SU-DHL-6 (cell line): ENCODE measurements around the gene LRRC8A.

Experiments
- H2AFZ ChIP-seq: fragments of 200-600 bp; sonication (generic); 2 replicates; pipeline ENCODE4 v1.6.1; 2014; ENCODE audit warnings: low read depth, mild to moderate bottlenecking, moderate library complexity, mixed read lengths, antibody characterized with exemption, low read length; ENCODE audit not compliant: severe bottlenecking
- H3F3A ChIP-seq: fragments of 200-600 bp; shearing (Covaris generic); 2 replicates; pipeline ENCODE4 v1.6.0; 2016; ENCODE audit warnings: antibody characterized with exemption, mild to moderate bottlenecking; ENCODE audit not compliant: insufficient read depth
- H3K27ac ChIP-seq: fragments of 200-600 bp; sonication (generic); 2 replicates; pipeline ENCODE4 v1.5.1; 2016; ENCODE audit warnings: low read depth, mild to moderate bottlenecking, low read length, moderate library complexity, mixed read lengths
- H3K27me3 ChIP-seq: fragments of 200-600 bp; sonication (generic), shearing (Covaris generic); 2 replicates; pipeline ENCODE4 v1.6.0; 2014; ENCODE audit warnings: mild to moderate bottlenecking, low read length
- H3K36me3 ChIP-seq: fragments of 200-600 bp; sonication (generic); 2 replicates; pipeline ENCODE4 v1.6.1; 2014; ENCODE audit warnings: mild to moderate bottlenecking, low read length, mixed read lengths
- H3K4me2 ChIP-seq: fragments of 300-600, 200-600 bp; shearing (Covaris generic), sonication (generic); 2 replicates; pipeline ENCODE4 v1.6.0; 2014; ENCODE audit warnings: low read length, low read depth, mild to moderate bottlenecking; ENCODE audit not compliant: poor library complexity, severe bottlenecking
- H3K4me3 ChIP-seq: fragments of 200-600 bp; sonication (generic); 2 replicates; pipeline ENCODE4 v1.5.1; 2014; ENCODE audit warnings: antibody characterized with exemption, low read length, mild to moderate bottlenecking, mixed read lengths; ENCODE audit not compliant: insufficient read depth, poor library complexity, severe bottlenecking
- H3K79me2 ChIP-seq: fragments of 200-600 bp; sonication (generic); 2 replicates; pipeline ENCODE4 v1.6.1; 2014; ENCODE audit warnings: mild to moderate bottlenecking, low read length, moderate library complexity; ENCODE audit not compliant: insufficient read depth
- H3K9ac ChIP-seq: fragments of 200-600 bp; sonication (generic); 2 replicates; pipeline ENCODE4 v1.7.0; 2014; ENCODE audit warnings: mild to moderate bottlenecking, low read length
- H3K9me2 ChIP-seq: fragments of 200-600 bp; sonication (generic); replicated peaks from 2 replicates; pipeline ENCODE4 v1.6.1; 2014; ENCODE audit warnings: low read length; ENCODE audit not compliant: insufficient read depth
- H3K9me3 ChIP-seq: fragments of 200-600 bp; sonication (generic); 2 replicates; pipeline ENCODE4 v1.6.1; 2014; ENCODE audit warnings: low read length, mixed read lengths; ENCODE audit not compliant: insufficient read depth
- H4K20me1 ChIP-seq: fragments of 200-600 bp; sonication (generic); 2 replicates; pipeline ENCODE4 v1.6.1; 2014; ENCODE audit warnings: low read depth, mild to moderate bottlenecking, antibody characterized with exemption, low read length, moderate library complexity, mixed read lengths
- CTCF ChIP-seq: fragments of 200-600 bp; sonication (generic); IDR thresholded peaks from one replicate; pipeline ENCODE4 v1.5.1; 2017; ENCODE audit warnings: antibody characterized with exemption, mild to moderate bottlenecking, low read length, moderate library complexity; ENCODE audit not compliant: insufficient read depth, poor library complexity, severe bottlenecking
- EZH2phosphoT487 ChIP-seq: fragments of 200-600 bp; sonication (generic), shearing (Covaris generic); conservative IDR thresholded peaks from 2 replicates; pipeline ENCODE4 v1.6.1; 2018; ENCODE audit warnings: mild to moderate bottlenecking, antibody characterized with exemption, low read length, moderate library complexity, mixed read lengths

LRRC8A gene

GRCh38 chr9:128901822-128902221 is 19.9 kb downstream of the LRRC8A start:
- H3K4me2 ChIP-seq, result peak overlapping the region; percentile 39
- TF ChIP-seq CTCF (no peak), EZH2phosphoT487 (no peak)
- H3K9ac ChIP-seq, result peak overlapping the region; percentile 51

DNA sequence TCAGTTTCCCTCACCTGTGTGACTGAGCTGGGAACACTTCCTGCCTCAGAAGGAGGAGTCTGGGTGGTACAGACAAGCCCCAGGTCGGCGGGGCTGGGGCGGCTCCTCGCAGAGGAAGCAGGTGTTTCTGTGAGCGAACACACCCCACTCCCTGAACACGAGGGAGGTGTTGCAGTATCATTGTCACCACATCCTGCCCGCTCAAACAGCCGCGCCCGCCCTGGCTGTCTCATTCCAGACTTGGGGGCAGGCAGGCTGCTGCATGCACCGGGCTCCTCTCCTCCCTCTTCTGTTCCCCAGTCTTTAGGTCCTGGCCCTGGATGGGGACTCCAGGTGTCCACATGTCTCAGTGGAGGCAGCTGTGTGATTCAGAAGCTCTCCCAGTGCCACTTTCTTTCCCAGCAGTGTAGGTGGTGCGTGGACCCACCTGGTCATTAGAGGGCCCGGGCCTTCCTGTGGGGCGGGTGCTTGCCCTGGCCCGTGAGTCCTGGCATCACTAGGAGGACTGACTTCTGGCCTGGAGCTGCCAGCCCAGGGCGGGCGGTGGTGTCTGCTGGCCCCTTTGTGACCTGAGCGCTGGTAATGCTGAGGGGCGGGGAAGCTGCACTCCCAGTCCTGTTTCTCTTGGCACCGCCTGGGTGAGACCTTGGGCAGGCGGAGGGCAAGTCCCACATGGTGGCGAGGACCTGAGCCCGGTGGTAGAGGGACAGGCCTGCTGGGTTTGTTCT is 20.6 kb downstream of the LRRC8A start:
- TF ChIP-seq CTCF, result no peak
- TF ChIP-seq EZH2phosphoT487, result no peak
- Histone ChIP-seq H3K9me3 (no peaks in the 10 kb centered on the region), H3K4me3 (no peak overlapping the region), H3K9me2 (no peaks in the 10 kb centered on the region), H2AFZ (peak overlapping the region; percentile 32), H3K27ac (peak overlapping the region; percentile 76), H3K79me2 (peaks cover 13% of the 10 kb centered on the region; the same call in 1 of the 2 replicates), H3K27me3 (no peaks in the 10 kb centered on the region), H4K20me1 (no peaks in the 10 kb centered on the region), H3F3A (no peaks in the 10 kb centered on the region), H3K9ac (peak overlapping the region; percentile 51), H3K4me2 (peak overlapping the region; percentile 39), H3K36me3 (no peaks in the 10 kb centered on the region)

More at GRCh38 chr9:128901822-128902221, 19.9 kb downstream of the LRRC8A start:
- H3K27me3 ChIP-seq, result no peaks in the 10 kb centered on the region
- peak overlapping the region; percentile 32 for H2AFZ ChIP-seq
- H3K9me2 ChIP-seq, result no peaks in the 10 kb centered on the region
- H3K9me3 ChIP-seq, result no peaks in the 10 kb centered on the region
- H4K20me1 ChIP-seq, result no peaks in the 10 kb centered on the region
- H3K4me3 ChIP-seq, result no peak overlapping the region
- H3K36me3 ChIP-seq, result no peaks in the 10 kb centered on the region
- H3K79me2 ChIP-seq, result peaks cover 13% of the 10 kb centered on the region; the same call in 1 of the 2 replicates
- peak overlapping the region; percentile 76 for H3K27ac ChIP-seq
- H3F3A ChIP-seq, result no peaks in the 10 kb centered on the region

- Histone ChIP-seq H3K27ac (peak overlapping the region; percentile 76), H3K4me3 (no peak overlapping the region), H3K9ac (peak overlapping the region; percentile 51), H2AFZ (no peak overlapping the region), H3F3A (no peaks in the 10 kb centered on the region), H4K20me1 (no peaks in the 10 kb centered on the region), H3K36me3 (no peaks in the 10 kb centered on the region), H3K4me2 (no peak overlapping the region), H3K9me2 (no peaks in the 10 kb centered on the region), H3K9me3 (no peaks in the 10 kb centered on the region), H3K79me2 (peaks cover 13% of the 10 kb centered on the region; the same call in 1 of the 2 replicates), H3K27me3 (no peaks in the 10 kb centered on the region)
- no peak for TF ChIP-seq CTCF
- TF ChIP-seq EZH2phosphoT487, result no peak
Measured at GRCh38 chr9:128903079-128903461, 21.1 kb downstream of the LRRC8A start.
